ENCODE measurements around the gene ZNF211. TPM values are rescaled to one million over a fixed set of nuclear protein-coding genes. Genes with fewer than 3 reads are reported as not detected.

The ZNF211 gene
- total and polyA plus RNA-seq, 10 of the 15 experiments (the other 5 are each of a cell fraction or from before 2014, with no cell fraction given): 2.1 to 20.6 (median 9.3) TPM

- H3K27ac ChIP-seq (ENCODE audit: control insufficient read depth, insufficient read depth): no peak overlapping the region
- WGBS (ENCODE audit: insufficient coverage, insufficient replicate concordance, low lambda C conversion rate, missing lambda C conversion rate): 0% methylated on average over 2 of the region's 2 CpGs
- no peak overlapping the region for H3K9ac ChIP-seq (ENCODE audit: control insufficient read depth, insufficient read depth, low read length)
- SMC1A ChIA-PET (ENCODE audit: uncharacterized antibody, unreplicated experiment): no interaction called here
- no peak overlapping the region for H2AFZ ChIP-seq (ENCODE audit: control insufficient read depth, low read depth, low read length)
- RAD21 ChIA-PET (ENCODE audit: unreplicated experiment): no interaction called here
- H3K4me3 ChIP-seq: no peak overlapping the region
- no peaks in the 10 kb centered on the region for H3K4me1 ChIP-seq (ENCODE audit: control insufficient read depth, insufficient read depth, low read length)
- no peaks in the 10 kb centered on the region for H4K20me1 ChIP-seq (ENCODE audit: control insufficient read depth, insufficient read depth)
- H3K4me2 ChIP-seq (ENCODE audit: control insufficient read depth, insufficient read depth): no peak overlapping the region
- no peak for ATAC-seq
- no peak for TF ChIP-seq PAX5 (IDR thresholded peaks at IDR 0.05; ENCODE audit: borderline replicate concordance, low read depth, low read length)
- no peak for TF ChIP-seq CEBPB (IDR thresholded peaks at IDR 0.05; ENCODE audit: borderline replicate concordance in 1 of 2, low read depth in 2 of 2, low read length in 2 of 2)
- no peak for TF ChIP-seq PBX3 (IDR thresholded peaks at IDR 0.05; ENCODE audit: insufficient replicate concordance, low read depth, low read length)
- no peak for TF ChIP-seq EED (IDR thresholded peaks at IDR 0.05; ENCODE audit: low read depth)
- no peak for TF ChIP-seq ZBED1 (IDR thresholded peaks at IDR 0.05; ENCODE audit: borderline replicate concordance)
- TF ChIP-seq TARDBP (IDR thresholded peaks at IDR 0.05; ENCODE audit: borderline replicate concordance): no peak
- TF ChIP-seq CHD4 (IDR thresholded peaks at IDR 0.05): no peak
- TF ChIP-seq ESRRA (IDR thresholded peaks at IDR 0.05; ENCODE audit: low read length): no peak
- TF ChIP-seq BMI1 (IDR thresholded peaks at IDR 0.05; ENCODE audit: borderline replicate concordance): no peak
- no peak for TF ChIP-seq ZBTB11 (CRISPR knock-in tag; IDR thresholded peaks at IDR 0.05)
- H3K79me2 ChIP-seq (ENCODE audit: control insufficient read depth, insufficient read depth, low read length): no peaks in the 10 kb centered on the region
- CTCF ChIA-PET: no interaction called here
- DNase-seq (ENCODE audit: low read depth, low spot score): no peak
- intact Hi-C loops (cut with micrococcal nuclease; ENCODE audit: unreplicated experiment) (no loop called here), in situ Hi-C loops (cut with MboI) (no loop called here)
- no TSS peak for BruUV-seq (replicated peaks)
- no peaks in the 10 kb centered on the region for H3K36me3 ChIP-seq (ENCODE audit: control insufficient read depth in 2 of 2, insufficient read depth in 2 of 2, low read length in 1 of 2)
- FAIRE-seq: no peak
- H3K9me3 ChIP-seq (replicated peaks; ENCODE audit: control insufficient read depth, insufficient read depth, low read length): peaks cover 2% of the 10 kb centered on the region; the same call in 1 of the 3 replicates
- POLR2A ChIA-PET: interaction anchor here (0.5 kb wide), 1 partner anchor 573 kb away, joined by 4 read pairs; no protein-coding TSS in a partner anchor
- no peaks in the 10 kb centered on the region for H3K27me3 ChIP-seq (replicated peaks in 1 of 2; ENCODE audit: control insufficient read depth in 2 of 2, insufficient read depth in 2 of 2, low read length in 1 of 2)
These were observed 20.7 kb downstream of the ZNF211 start for GRCh38 chr19:57653689-57654088.
